Smooth muscle cell (in vitro differentiated cells): Measurements from ENCODE around the gene TBPL1. TPM values are rescaled to one million over a fixed set of nuclear protein-coding genes. Genes with fewer than 3 reads are reported as not detected.

Experiments
- DNase-seq: peaks from one replicate; lab custom pipeline; 2025; ENCODE audit not compliant: unreplicated experiment; lab: John Stamatoyannopoulos, UW
- H2AFZ ChIP-seq: fragments of 200-600 bp; sonication (generic); 2 replicates; pipeline ENCODE4 v1.6.0; 2016; ENCODE audit warnings: antibody characterized with exemption, low read depth, mild to moderate bottlenecking
- H3F3A ChIP-seq: fragments of 200-600 bp; sonication (generic); 2 replicates; pipeline ENCODE4 v1.6.0; 2017; ENCODE audit warnings: antibody characterized with exemption, low read depth
- H3K27ac ChIP-seq: fragments of 200-600 bp; sonication (generic); 2 replicates; pipeline ENCODE4 v1.5.1; 2016; ENCODE audit warnings: low read depth, mild to moderate bottlenecking
- H3K27me3 ChIP-seq: fragments of 200-600 bp; sonication (generic); 2 replicates; pipeline ENCODE4 v1.6.1; 2016; ENCODE audit warnings: low read depth, mild to moderate bottlenecking
- H3K36me3 ChIP-seq: fragments of 200-600 bp; sonication (generic); 2 replicates; pipeline ENCODE4 v1.5.1; 2016; ENCODE audit warnings: low read depth
- H3K4me1 ChIP-seq: fragments of 200-600 bp; sonication (generic); 2 replicates; pipeline ENCODE4 v1.5.1; 2016; ENCODE audit warnings: low read depth
- H3K4me2 ChIP-seq: fragments of 200-600 bp; sonication (generic); 2 replicates; pipeline ENCODE4 v1.6.0; 2016; ENCODE audit warnings: mild to moderate bottlenecking
- H3K4me3 ChIP-seq: fragments of 200-600 bp; sonication (generic); 2 replicates; pipeline ENCODE4 v1.5.1; 2016; ENCODE audit warnings: mild to moderate bottlenecking
- H3K79me2 ChIP-seq: fragments of 200-600 bp; sonication (generic); 2 replicates; pipeline ENCODE4 v1.6.0; 2016; ENCODE audit warnings: low read depth, mild to moderate bottlenecking
- H3K9ac ChIP-seq: fragments of 200-600 bp; sonication (generic); 2 replicates; pipeline ENCODE4 v1.6.0; 2016; ENCODE audit warnings: low read depth
- H3K9me3 ChIP-seq: fragments of 200-600 bp; sonication (generic); replicated peaks from 2 replicates; pipeline ENCODE4 v1.5.1; 2016; ENCODE audit warnings: low read depth
- H4K20me1 ChIP-seq: fragments of 200-600 bp; sonication (generic); 2 replicates; pipeline ENCODE4 v1.6.0; 2016; ENCODE audit warnings: low read depth
- WGBS: methylation state at CpG from one replicate; pipeline ENCODE4 v1.1.7; 2016; ENCODE audit warnings: low lambda C conversion rate; 5-methylcytosine and 5-hydroxymethylcytosine counted together
- polyA plus RNA-seq: library from polyadenylated mRNA; unstranded; fragments of >200 nt; fragmentation: Nextera tagmentation; extraction: Ambion mirVana; gene quantifications from 2 replicates; pipeline ENCODE4 v1.2.1, GENCODE V29; 2016
- total RNA-seq: library from RNA; depleted of rRNA; stranded (reverse); fragments of >200 nt; gene quantifications from 2 replicates; pipeline ENCODE4 v1.2.3, GENCODE V29; 2014
- TF ChIP-seq, protein P1 (sequence below): fragments of 200-600 bp; sonication (generic); IDR thresholded peaks from 2 replicates; pipeline ENCODE4 v1.5.1; 2017; ENCODE audit warnings: borderline replicate concordance, mild to moderate bottlenecking, antibody characterized with exemption; ENCODE audit not compliant: insufficient read depth, poor library complexity, severe bottlenecking

TBPL1 gene
- total and polyA plus RNA-seq, 2 experiments from 2014 or later, result 35.2 to 46.9 TPM

DNA sequence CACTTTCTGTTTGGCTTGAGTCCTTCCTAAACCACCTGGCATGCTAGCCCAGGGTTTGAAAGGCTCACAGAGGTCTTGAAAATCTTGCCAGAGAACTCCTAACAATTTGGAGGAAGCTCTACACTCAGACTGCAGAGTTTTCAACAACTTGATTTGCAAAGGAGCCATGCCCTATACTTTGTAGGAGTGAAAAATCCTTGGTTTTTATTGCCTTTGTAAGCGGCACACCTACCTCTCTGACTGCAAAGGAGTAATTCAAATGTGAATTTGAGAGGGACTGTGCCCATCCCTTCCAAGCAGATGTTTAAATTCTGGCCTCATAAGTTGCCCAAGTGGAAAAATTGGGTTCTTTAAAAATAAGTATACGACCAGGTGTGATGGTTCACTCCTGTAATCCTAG is 58.0 kb downstream of the TBPL1 start:
- H3K79me2 ChIP-seq, result no peaks in the 10 kb centered on the region
- no peaks in the 10 kb centered on the region for H4K20me1 ChIP-seq
- peaks cover 5% of the 10 kb centered on the region for H3K27me3 ChIP-seq
- TF ChIP-seq, protein P1, sequence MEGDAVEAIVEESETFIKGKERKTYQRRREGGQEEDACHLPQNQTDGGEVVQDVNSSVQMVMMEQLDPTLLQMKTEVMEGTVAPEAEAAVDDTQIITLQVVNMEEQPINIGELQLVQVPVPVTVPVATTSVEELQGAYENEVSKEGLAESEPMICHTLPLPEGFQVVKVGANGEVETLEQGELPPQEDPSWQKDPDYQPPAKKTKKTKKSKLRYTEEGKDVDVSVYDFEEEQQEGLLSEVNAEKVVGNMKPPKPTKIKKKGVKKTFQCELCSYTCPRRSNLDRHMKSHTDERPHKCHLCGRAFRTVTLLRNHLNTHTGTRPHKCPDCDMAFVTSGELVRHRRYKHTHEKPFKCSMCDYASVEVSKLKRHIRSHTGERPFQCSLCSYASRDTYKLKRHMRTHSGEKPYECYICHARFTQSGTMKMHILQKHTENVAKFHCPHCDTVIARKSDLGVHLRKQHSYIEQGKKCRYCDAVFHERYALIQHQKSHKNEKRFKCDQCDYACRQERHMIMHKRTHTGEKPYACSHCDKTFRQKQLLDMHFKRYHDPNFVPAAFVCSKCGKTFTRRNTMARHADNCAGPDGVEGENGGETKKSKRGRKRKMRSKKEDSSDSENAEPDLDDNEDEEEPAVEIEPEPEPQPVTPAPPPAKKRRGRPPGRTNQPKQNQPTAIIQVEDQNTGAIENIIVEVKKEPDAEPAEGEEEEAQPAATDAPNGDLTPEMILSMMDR, result no peak
- H2AFZ ChIP-seq, result no peak overlapping the region
- no peak overlapping the region for H3K9ac ChIP-seq
- 95% methylated on average over 2 of the region's 2 CpGs for WGBS
- H3F3A ChIP-seq, result no peaks in the 10 kb centered on the region
- no peak for DNase-seq
- H3K36me3 ChIP-seq, result no peaks in the 10 kb centered on the region
- no peaks in the 10 kb centered on the region for H3K9me3 ChIP-seq
- H3K4me1 ChIP-seq, result no peaks in the 10 kb centered on the region
- no peak overlapping the region for H3K27ac ChIP-seq
- no peak overlapping the region for H3K4me3 ChIP-seq
- no peak overlapping the region for H3K4me2 ChIP-seq

DNA sequence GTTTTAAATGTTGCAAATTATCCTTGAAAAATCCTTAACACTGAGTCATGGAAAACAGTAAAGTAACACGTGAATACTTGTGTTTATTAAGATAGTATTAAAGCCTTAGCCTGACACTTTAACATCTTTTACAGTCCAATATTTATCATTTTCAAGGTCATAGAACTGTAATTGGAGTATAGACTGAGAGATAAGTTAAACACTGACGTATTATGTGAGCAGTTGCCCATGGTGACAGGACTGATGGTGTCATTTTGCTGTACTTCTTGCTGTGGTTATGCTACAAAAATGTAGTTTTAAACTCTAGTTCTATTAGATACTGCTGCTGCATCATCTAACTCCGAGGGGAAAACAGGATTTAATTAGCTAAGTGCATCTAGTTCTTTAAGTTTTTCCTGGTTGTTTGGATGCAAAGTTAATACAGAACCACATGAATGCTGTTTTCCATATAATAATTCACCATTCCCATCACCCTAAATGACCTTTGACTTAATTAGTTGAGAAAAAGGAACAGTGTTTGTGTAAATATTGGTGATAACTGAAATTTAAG is 61.6 kb downstream of the TBPL1 start:
- Histone ChIP-seq H3F3A (peaks cover 4% of the 10 kb centered on the region), H3K9me3 (no peaks in the 10 kb centered on the region), H3K36me3 (no peaks in the 10 kb centered on the region), H3K4me3 (no peak overlapping the region), H3K4me1 (no peaks in the 10 kb centered on the region), H3K4me2 (no peak overlapping the region), H3K27me3 (peaks cover 5% of the 10 kb centered on the region), H3K9ac (no peak overlapping the region), H2AFZ (no peak overlapping the region), H3K27ac (no peak overlapping the region), H3K79me2 (no peaks in the 10 kb centered on the region), H4K20me1 (no peaks in the 10 kb centered on the region)
- 44% methylated on average over 3 of the region's 3 CpGs for WGBS
- no peak for DNase-seq
- TF ChIP-seq, protein P1, result no peak

DNA sequence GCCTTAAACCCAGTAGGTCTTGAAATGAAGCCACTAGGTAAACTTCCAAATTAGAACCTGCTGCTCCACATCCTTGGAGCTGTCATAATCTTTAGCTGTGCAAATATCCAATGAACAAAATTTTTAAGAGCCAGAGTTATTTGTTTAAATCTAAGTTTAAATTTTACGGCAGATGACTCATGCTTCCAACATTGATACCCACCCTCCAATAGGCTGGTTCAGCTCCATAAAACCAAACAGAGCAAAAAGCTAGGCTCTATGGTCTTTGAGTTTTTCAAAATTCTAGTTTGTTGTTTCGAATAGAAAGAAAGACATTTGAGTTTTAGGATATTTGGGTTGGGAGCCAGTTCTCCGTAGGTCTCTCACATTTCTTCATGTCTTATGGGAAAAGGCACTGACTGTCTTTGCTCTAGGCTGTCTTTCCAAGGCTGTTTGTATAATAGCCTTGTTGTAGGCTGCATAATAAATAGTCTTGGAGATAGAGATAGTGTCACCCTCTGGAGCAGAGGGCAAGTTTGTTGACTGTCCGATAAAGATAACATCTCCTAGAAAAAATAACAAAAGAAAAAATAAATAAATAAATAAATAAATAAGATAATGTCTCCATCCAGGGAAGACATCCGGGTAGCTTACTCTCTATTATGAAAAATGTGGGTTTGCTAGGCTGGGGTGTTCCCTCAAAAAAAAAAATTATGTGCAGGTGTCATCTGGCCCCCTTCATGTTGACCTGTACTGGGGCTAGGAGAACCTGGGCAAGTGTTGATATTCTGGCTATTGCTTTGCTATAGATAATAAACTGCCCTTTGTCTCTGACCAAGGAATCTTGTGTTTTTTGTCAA is 62.9 kb downstream of the TBPL1 start:
- Histone ChIP-seq H3K4me1 (no peaks in the 10 kb centered on the region), H3K27ac (no peak overlapping the region), H3F3A (peaks cover 4% of the 10 kb centered on the region), H3K9me3 (no peaks in the 10 kb centered on the region), H3K4me2 (no peak overlapping the region), H3K36me3 (no peaks in the 10 kb centered on the region), H3K9ac (no peak overlapping the region), H3K27me3 (no peaks in the 10 kb centered on the region), H3K4me3 (no peak overlapping the region), H3K79me2 (no peaks in the 10 kb centered on the region), H2AFZ (no peak overlapping the region), H4K20me1 (no peaks in the 10 kb centered on the region)
- DNase-seq, result no peak
- WGBS, result 76% methylated on average over 5 of the region's 5 CpGs
- TF ChIP-seq, protein P1, result no peak

DNA sequence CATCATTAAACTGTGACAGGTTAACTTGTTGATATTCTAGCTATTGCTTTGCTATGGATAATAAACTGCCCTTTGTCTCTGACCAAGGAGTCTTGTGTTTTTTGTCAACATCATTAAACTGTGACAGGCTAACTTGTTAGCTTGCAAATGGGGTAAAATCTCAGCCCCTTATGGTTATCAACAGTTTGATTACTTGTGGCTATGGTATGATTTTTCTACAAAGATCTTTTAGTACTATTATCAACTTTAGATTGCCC is 63.5 kb downstream of the TBPL1 start:
- Histone ChIP-seq H3K4me2 (no peak overlapping the region), H3K9ac (no peak overlapping the region), H3K27me3 (no peaks in the 10 kb centered on the region), H3K4me3 (no peak overlapping the region), H4K20me1 (no peaks in the 10 kb centered on the region), H3K27ac (no peak overlapping the region), H3K9me3 (no peaks in the 10 kb centered on the region), H3K4me1 (no peaks in the 10 kb centered on the region), H3F3A (peaks cover 4% of the 10 kb centered on the region), H2AFZ (no peak overlapping the region), H3K36me3 (no peaks in the 10 kb centered on the region), H3K79me2 (no peaks in the 10 kb centered on the region)
- TF ChIP-seq, protein P1, result no peak
- no peak for DNase-seq
